AG09309 (cell line): ENCODE results near the gene KATNB1.

ENCODE experiments used
- DNase-seq: peaks from one replicate; pipeline ENCODE4 v3.0.0-alpha.2; 2010; ENCODE audit warnings: low read depth
- H3K4me3 ChIP-seq: 2 replicates; pipeline ENCODE4 v1.5.1; 2011; ENCODE audit warnings: mild to moderate bottlenecking, low read depth, low read length, moderate library complexity; ENCODE audit not compliant: control insufficient read depth
- CTCF ChIP-seq: IDR thresholded peaks from 2 replicates; pipeline ENCODE4 v1.5.1; 2011; ENCODE audit warnings: mild to moderate bottlenecking, low read depth, low read length, inconsistent platforms; ENCODE audit not compliant: insufficient read depth, control insufficient read depth; ENCODE audit errors: missing control alignments

KATNB1 gene

DNA sequence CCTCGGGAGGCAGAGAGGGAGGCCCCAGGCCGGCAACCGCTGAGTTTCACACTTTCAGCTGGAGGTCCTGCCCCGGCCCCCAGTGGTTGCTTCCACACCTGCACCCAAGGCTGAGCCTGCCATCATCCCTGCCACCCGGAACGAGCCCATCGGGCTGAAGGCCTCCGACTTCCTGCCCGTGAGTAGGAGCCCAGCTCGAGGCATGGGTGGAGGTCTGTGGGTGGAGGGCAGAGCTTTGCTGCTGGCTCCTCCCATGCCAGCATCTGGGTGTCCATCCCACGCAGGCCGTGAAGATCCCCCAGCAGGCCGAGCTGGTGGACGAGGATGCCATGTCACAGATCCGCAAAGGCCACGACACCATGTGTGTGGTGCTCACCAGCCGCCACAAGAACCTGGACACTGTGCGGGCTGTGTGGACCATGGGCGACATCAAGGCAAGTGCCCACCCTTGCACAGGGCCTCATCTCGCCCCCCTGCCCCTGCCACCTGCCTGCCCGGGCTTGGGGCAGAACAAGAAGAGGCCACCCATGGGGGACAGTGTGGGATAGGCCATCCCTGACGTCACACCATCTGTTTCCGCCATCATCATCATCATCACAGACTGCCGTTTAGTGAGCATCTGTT lies 19.6 kb downstream of the KATNB1 start:
- no peak for DNase-seq
- TF ChIP-seq CTCF = no peak
- no peak overlapping the region for H3K4me3 ChIP-seq

- DNase-seq = no peak
- no peak for TF ChIP-seq CTCF
- H3K4me3 ChIP-seq = no peak overlapping the region
These were observed 20.3 kb downstream of the KATNB1 start for GRCh38 chr16:57755726-57756423.

GRCh38 chr16:57756424-57757325 lies 21.1 kb downstream of the KATNB1 start:
- H3K4me3 ChIP-seq = no peak overlapping the region
- DNase-seq = no peak
- no peak for TF ChIP-seq CTCF

DNA sequence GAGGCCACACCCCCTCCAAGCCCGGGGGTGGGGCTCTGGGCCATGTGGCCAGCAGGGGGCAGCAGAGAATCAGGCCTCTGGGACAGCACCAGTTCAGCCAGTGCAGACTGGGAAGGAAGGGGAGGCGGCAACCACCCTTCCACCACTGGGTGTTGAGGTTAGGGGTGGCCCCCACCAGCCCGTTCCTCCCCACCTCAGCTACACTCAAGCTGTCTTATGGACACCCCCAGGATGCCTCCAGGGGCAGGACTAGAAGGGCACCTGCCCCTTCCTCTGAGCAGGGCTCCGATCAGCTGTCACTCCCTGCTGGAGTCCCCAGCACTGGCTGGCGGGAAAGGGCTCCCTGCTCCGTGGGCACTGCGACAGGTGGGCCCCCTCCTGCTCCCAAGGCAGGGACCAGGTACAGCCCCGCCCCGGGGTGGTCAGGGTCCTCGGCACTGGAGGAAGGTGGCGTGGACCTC lies 21.8 kb downstream of the KATNB1 start:
- peak; percentile 33 for DNase-seq
- peak; percentile 99 for TF ChIP-seq CTCF
- H3K4me3 ChIP-seq = no peak overlapping the region

- no peak for DNase-seq
- no peak for TF ChIP-seq CTCF
- no peak overlapping the region for H3K4me3 ChIP-seq
These were observed 22.3 kb downstream of the KATNB1 start for GRCh38 chr16:57757883-57758282.

DNA sequence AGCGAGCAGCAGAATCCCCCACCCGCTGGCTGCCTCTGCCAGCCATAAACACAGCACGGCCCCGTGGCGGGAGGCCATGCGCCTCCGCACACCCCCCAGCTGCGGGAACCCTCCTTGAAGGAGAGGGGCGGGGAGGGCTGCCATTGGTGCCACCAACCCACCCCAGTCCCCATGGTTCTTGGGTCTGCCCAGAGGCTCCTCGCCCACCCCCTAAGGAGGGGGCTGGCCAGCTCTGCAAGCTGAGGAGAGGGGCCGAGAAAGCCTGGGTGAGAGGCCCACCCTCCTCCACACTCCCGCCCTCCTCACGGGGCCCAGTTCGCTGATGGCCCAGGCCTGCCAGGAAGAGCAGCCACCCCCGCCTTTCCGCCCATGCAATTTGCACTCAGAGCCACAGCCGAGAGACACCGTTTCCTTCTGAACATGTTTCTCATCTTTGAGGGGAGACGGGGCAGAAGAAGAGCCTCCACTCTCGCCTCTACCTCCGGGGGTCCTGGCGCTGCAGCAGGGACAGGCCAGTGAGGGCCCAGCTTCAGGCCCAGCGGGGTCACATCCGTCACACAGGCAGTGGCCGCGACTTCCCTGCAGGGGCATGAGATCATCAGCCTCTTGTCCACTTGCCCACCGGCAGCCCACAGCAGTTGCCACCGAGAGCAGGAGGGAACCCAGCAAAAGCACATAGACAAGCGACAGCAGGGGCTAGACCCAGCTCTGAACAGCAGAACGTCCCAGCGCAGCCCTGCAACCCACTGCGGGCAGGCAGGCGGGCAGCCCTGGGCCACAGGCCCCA lies 23.0 kb downstream of the KATNB1 start:
- no peak for TF ChIP-seq CTCF
- no peak overlapping the region for H3K4me3 ChIP-seq
- no peak for DNase-seq
